Measurements from ENCODE around the gene NXPH4. TPM values are rescaled to one million over a fixed set of nuclear protein-coding genes. Genes with fewer than 3 reads are reported as not detected.

The NXPH4 gene
- total RNA-seq, 1 experiment from 2014 or later: 20.3 TPM

- no peaks in the 10 kb centered on the region for H3K9me3 ChIP-seq (ENCODE audit: insufficient read depth, low read depth)
- no peak for TF ChIP-seq CTCF (conservative IDR thresholded peaks at IDR 0.05)
- no peak for TF ChIP-seq EZH2 (IDR thresholded peaks at IDR 0.05; ENCODE audit: low read depth)
- no peaks in the 10 kb centered on the region for H3K4me1 ChIP-seq (replicated peaks; ENCODE audit: insufficient read depth)
- no peak overlapping the region for H3K4me3 ChIP-seq
- no peak for DNase-seq
- H4K20me1 ChIP-seq (ENCODE audit: insufficient read depth): no peaks in the 10 kb centered on the region
- intact Hi-C loops (cut with micrococcal nuclease; ENCODE audit: unreplicated experiment): loop anchor here (10.0 kb wide), 1 partner anchor 494 kb away; the partner anchor contains the start of gene PRIM1
- no peak overlapping the region for H3K4me2 ChIP-seq
- H3K9me2 ChIP-seq (ENCODE audit: insufficient read depth): no peaks in the 10 kb centered on the region
- BruUV-seq (replicated peaks): no TSS peak
- H3K36me3 ChIP-seq (ENCODE audit: low read depth): no peaks in the 10 kb centered on the region
- no peak overlapping the region for H2AFZ ChIP-seq
- ChIA-PET POLR2A (ENCODE audit: unreplicated experiment) (no interaction called here), CTCF (no interaction called here)
- no peak overlapping the region for H3K27ac ChIP-seq
- peaks cover 19% of the 10 kb centered on the region; the same call in 1 of the 2 replicates for H3F3A ChIP-seq (ENCODE audit: insufficient read depth, low read depth)
- H3K79me2 ChIP-seq (ENCODE audit: low read depth): no peaks in the 10 kb centered on the region
- no peaks in the 10 kb centered on the region for H3K27me3 ChIP-seq (ENCODE audit: insufficient read depth, low read depth)
Observed at GRCh38 chr12:57248934-57249742, 32.5 kb downstream of the NXPH4 start.

- BruUV-seq (replicated peaks): no TSS peak
- TF ChIP-seq EZH2 (IDR thresholded peaks at IDR 0.05; ENCODE audit: low read depth) (no peak), CTCF (conservative IDR thresholded peaks at IDR 0.05) (no peak)
- Histone ChIP-seq H4K20me1 (ENCODE audit: insufficient read depth) (no peaks in the 10 kb centered on the region), H3F3A (ENCODE audit: insufficient read depth, low read depth) (peaks cover 5% of the 10 kb centered on the region; the same call in 1 of the 2 replicates), H2AFZ (no peak overlapping the region), H3K4me3 (no peak overlapping the region), H3K27ac (no peak overlapping the region), H3K36me3 (ENCODE audit: low read depth) (no peaks in the 10 kb centered on the region), H3K27me3 (ENCODE audit: insufficient read depth, low read depth) (no peaks in the 10 kb centered on the region), H3K9me3 (ENCODE audit: insufficient read depth, low read depth) (no peaks in the 10 kb centered on the region), H3K4me2 (no peak overlapping the region), H3K79me2 (ENCODE audit: low read depth) (no peaks in the 10 kb centered on the region), H3K4me1 (replicated peaks; ENCODE audit: insufficient read depth) (no peaks in the 10 kb centered on the region), H3K9me2 (ENCODE audit: insufficient read depth) (no peaks in the 10 kb centered on the region)
- no peak for DNase-seq
- ChIA-PET CTCF (interaction anchor here (0.6 kb wide), 2 partner anchors 59 to 122 kb away, joined by 4 to 6 read pairs; partner anchors contain the start of gene LRP1), POLR2A (ENCODE audit: unreplicated experiment) (no interaction called here)
- intact Hi-C loops (cut with micrococcal nuclease; ENCODE audit: unreplicated experiment): no loop called here
Observed at GRCh38 chr12:57250541-57250940, 33.9 kb downstream of the NXPH4 start.

- BruUV-seq (replicated peaks): no TSS peak
- H3F3A ChIP-seq (ENCODE audit: insufficient read depth, low read depth): 0 out of 2 replicates have a peak, but pooled peaks cover 1% of the 10 kb centered on the region
- POLR2A ChIA-PET (ENCODE audit: unreplicated experiment): no interaction called here
- intact Hi-C loops (cut with micrococcal nuclease; ENCODE audit: unreplicated experiment): no loop called here
- CTCF ChIA-PET: interaction anchor here (0.6 kb wide), 2 partner anchors 59 to 123 kb away, joined by 4 to 6 read pairs; partner anchors contain the start of gene LRP1
- no peak within 1 kb of the TSS for H3K4me3 ChIP-seq
- no peak within 1 kb of the TSS for H3K4me2 ChIP-seq
- H3K27me3 ChIP-seq (ENCODE audit: insufficient read depth, low read depth): no peaks in the 10 kb centered on the region
- no peaks in the 10 kb centered on the region for H3K4me1 ChIP-seq (replicated peaks; ENCODE audit: insufficient read depth)
- H3K9me2 ChIP-seq (ENCODE audit: insufficient read depth): no peaks in the 10 kb centered on the region
- no peaks in the 10 kb centered on the region for H4K20me1 ChIP-seq (ENCODE audit: insufficient read depth)
- H3K36me3 ChIP-seq (ENCODE audit: low read depth): no peaks in the 10 kb centered on the region
- TF ChIP-seq EZH2 (IDR thresholded peaks at IDR 0.05; ENCODE audit: low read depth) (no peak), CTCF (conservative IDR thresholded peaks at IDR 0.05) (no peak)
- DNase-seq: no peak
- H3K79me2 ChIP-seq (ENCODE audit: low read depth): no peaks in the 10 kb centered on the region
- no peak within 1 kb of the TSS for H3K27ac ChIP-seq
- H2AFZ ChIP-seq: no peak within 1 kb of the TSS
- no peaks in the 10 kb centered on the region for H3K9me3 ChIP-seq (ENCODE audit: insufficient read depth, low read depth)
Observed at GRCh38 chr12:57250956-57251355, 34.4 kb downstream of the NXPH4 start, which contains the start of gene STAC3. Gene STAC3 (minus strand): TSS chr12:57251187. CDS start chr12:57249636, 1,551 bp downstream.

Data from PC-9 (cell line).